ENCODE data around the gene IL17B. TPM values are rescaled to one million over a fixed set of nuclear protein-coding genes. Genes with fewer than 3 reads are reported as not detected.

Gene IL17B
- total RNA-seq, 2 donors from 2014 or later, result 0.83 to 2.9 TPM

- no peaks in the 10 kb centered on the region for H3K27me3 ChIP-seq
- H3K9me3 ChIP-seq, result no peaks in the 10 kb centered on the region
- no peaks in the 10 kb centered on the region for H3K36me3 ChIP-seq
- no peak for DNase-seq (ENCODE audit: low spot score)
- TF ChIP-seq CTCF (IDR thresholded peaks at IDR 0.05), result no peak
- H3K4me1 ChIP-seq, result peaks cover 0 to 24% of the 10 kb centered on the region in 2 donors
- no peak overlapping the region for H3K4me3 ChIP-seq
- no peak overlapping the region for H3K27ac ChIP-seq
Observed at GRCh38 chr5:149370878-149371277, 8.2 kb downstream of the IL17B start.

- Histone ChIP-seq H3K36me3 (no peaks in the 10 kb centered on the region), H3K4me3 (no peak overlapping the region), H3K27ac (no peak overlapping the region), H3K4me1 (peaks cover 0 to 24% of the 10 kb centered on the region in 2 donors), H3K27me3 (no peaks in the 10 kb centered on the region), H3K9me3 (no peaks in the 10 kb centered on the region)
- DNase-seq (ENCODE audit: low spot score), result no peak
- no peak for TF ChIP-seq CTCF (IDR thresholded peaks at IDR 0.05)
Observed at GRCh38 chr5:149367972-149368645, 11.0 kb downstream of the IL17B start.

GRCh38 chr5:149367249-149367971, 11.7 kb downstream of the IL17B start:
- no peak for DNase-seq (ENCODE audit: low spot score)
- H3K27ac ChIP-seq, result no peak overlapping the region

GRCh38 chr5:149366169-149366729, 12.8 kb downstream of the IL17B start:
- no peak for DNase-seq (ENCODE audit: low spot score)
- H3K9me3 ChIP-seq, result no peaks in the 10 kb centered on the region
- no peaks in the 10 kb centered on the region for H3K27me3 ChIP-seq
- peaks cover 0 to 13% of the 10 kb centered on the region in 2 donors for H3K4me1 ChIP-seq
- H3K4me3 ChIP-seq, result no peak overlapping the region
- no peak for TF ChIP-seq CTCF (IDR thresholded peaks at IDR 0.05)
- no peak overlapping the region for H3K27ac ChIP-seq
- H3K36me3 ChIP-seq, result no peaks in the 10 kb centered on the region

More at GRCh38 chr5:149367249-149367971, 11.7 kb downstream of the IL17B start:
- Histone ChIP-seq H3K27me3 (no peaks in the 10 kb centered on the region), H3K36me3 (no peaks in the 10 kb centered on the region), H3K4me3 (no peak overlapping the region), H3K4me1 (peaks cover 0 to 24% of the 10 kb centered on the region in 2 donors), H3K9me3 (no peaks in the 10 kb centered on the region)
- TF ChIP-seq CTCF (IDR thresholded peaks at IDR 0.05), result peak; percentile 66 to 88

GRCh38 chr5:149365418-149365817, 13.7 kb downstream of the IL17B start:
- H3K27ac ChIP-seq, result no peak overlapping the region
- no peak for TF ChIP-seq CTCF (IDR thresholded peaks at IDR 0.05)
- no peak overlapping the region for H3K4me3 ChIP-seq
- H3K36me3 ChIP-seq, result no peaks in the 10 kb centered on the region
- no peaks in the 10 kb centered on the region for H3K9me3 ChIP-seq
- no peaks in the 10 kb centered on the region for H3K27me3 ChIP-seq
- H3K4me1 ChIP-seq, result peaks cover 0 to 8% of the 10 kb centered on the region in 2 donors
- DNase-seq (ENCODE audit: low spot score), result no peak

All from right atrium auricular region (tissue), 2 donors.